Ovary (tissue), 3 donors: ENCODE data around the gene GSN.

Source experiments
- EP300 ChIP-seq: sonication (generic); formaldehyde crosslinking; IDR thresholded peaks from one replicate; pipeline ENCODE4 v1.6.1; 2017; ENCODE audit warnings: antibody characterized with exemption
- TF ChIP-seq, protein P1 (sequence below), 3 donors: fragments of 450-650 bp in 2 of 3; fragments of 200-600 bp in 1 of 3; IDR thresholded peaks; one replicate each; pipeline versions ENCODE4 v1.5.1 to v1.8.0; 2016 to 2022; ENCODE audit warnings: antibody characterized with exemption in 3 of 3, mild to moderate bottlenecking in 1 of 3
- donor health status: DM: no; HTN: no; CAD: no.

DNA sequence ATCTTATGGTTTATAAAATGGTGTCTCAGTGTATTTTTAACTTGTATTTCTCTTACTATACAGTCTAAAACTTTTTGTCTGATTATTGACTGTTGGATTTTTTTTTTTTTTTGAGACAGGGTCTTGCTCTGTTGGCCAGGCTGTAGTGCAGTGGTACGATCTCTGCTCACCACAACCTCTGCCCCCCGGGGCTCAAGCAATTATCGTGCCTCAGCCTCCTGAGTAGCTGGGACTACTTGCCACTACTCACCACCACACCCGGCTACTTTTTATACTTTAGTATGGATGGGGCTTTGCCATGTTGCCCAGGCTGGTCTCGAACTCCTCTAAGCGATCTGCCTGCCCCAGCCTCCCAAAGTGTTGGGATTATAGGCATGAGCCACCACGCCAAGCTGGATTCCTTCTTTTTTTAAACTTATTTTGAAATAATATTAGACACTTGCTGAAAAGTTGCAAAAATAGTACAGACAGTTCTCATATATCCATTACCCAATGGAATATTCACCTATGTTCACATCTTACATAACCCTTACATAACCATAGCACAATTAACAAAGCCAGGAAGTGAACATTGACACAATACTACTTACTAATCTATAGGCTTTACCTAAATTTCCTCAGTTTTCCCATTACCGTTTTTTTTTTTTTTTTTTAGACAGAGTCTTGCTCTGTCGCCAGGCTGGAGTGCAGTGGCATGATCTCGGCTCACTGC is 54.9 kb downstream of the GSN start:
- TF ChIP-seq, protein P1, sequence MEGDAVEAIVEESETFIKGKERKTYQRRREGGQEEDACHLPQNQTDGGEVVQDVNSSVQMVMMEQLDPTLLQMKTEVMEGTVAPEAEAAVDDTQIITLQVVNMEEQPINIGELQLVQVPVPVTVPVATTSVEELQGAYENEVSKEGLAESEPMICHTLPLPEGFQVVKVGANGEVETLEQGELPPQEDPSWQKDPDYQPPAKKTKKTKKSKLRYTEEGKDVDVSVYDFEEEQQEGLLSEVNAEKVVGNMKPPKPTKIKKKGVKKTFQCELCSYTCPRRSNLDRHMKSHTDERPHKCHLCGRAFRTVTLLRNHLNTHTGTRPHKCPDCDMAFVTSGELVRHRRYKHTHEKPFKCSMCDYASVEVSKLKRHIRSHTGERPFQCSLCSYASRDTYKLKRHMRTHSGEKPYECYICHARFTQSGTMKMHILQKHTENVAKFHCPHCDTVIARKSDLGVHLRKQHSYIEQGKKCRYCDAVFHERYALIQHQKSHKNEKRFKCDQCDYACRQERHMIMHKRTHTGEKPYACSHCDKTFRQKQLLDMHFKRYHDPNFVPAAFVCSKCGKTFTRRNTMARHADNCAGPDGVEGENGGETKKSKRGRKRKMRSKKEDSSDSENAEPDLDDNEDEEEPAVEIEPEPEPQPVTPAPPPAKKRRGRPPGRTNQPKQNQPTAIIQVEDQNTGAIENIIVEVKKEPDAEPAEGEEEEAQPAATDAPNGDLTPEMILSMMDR (IDR thresholded peaks at IDR 0.05): no peak
- no peak for TF ChIP-seq EP300
